EH (cell line): ENCODE results near the gene CALM3.
A peak's percentile ranks its signal among the peaks of the same experiment; 100 is the strongest.
"Not testable (repeated sequence)": the region's sequence is repeated elsewhere in the genome, so short reads cannot be mapped to it uniquely, and the experiment has no call there.

ENCODE experiments used
- DNase-seq: peaks from one replicate; pipeline ENCODE4 v3.0.0-alpha.2; 2015; ENCODE audit warnings: low read depth

Gene CALM3

DNA sequence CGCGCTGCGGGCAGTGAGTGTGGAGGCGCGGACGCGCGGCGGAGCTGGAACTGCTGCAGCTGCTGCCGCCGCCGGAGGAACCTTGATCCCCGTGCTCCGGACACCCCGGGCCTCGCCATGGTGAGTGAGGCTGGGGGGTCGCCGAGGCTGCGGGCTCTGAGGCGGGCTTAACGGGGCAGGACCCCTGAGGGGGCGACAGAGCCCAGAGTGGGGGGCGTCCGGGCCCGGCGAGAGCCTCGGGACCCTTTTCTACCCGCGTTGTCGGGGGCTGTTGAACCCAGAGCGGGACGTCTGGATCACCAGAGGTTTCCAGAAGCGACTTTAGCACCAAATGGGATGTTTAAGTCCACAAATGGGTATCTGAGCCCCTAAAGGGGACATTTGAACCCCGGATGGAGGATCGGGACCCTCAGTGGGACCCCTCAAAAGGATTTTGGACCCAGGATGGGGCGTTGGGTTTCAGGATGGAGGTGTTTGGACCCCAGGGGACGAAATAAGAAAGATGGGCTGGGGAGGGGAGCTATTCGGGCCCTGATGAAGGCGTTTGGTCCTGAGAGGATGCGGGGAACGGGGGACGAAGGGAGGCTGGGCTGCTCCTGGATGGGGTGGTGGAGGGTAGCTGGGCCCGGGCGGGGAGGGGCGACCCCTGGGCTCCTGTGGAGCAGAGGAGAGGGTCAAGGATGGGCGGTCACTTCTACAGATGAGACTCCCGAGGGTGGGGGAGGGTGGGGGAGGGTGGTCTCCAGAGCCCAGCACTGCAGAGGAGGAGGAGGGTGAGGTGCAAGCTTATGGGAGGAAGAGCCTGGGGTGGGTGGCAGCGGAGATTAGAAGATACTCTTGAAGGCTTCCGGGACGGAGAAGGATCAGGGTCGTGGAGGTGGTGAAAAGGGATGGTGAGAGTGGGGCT lies at the start of gene CALM3:
Gene CALM3, plus strand, starts transcription at position 13 of the 907 bp plus-strand sequence. Its CDS starts 105 bp downstream, at position 118.
- no peak for DNase-seq

DNA sequence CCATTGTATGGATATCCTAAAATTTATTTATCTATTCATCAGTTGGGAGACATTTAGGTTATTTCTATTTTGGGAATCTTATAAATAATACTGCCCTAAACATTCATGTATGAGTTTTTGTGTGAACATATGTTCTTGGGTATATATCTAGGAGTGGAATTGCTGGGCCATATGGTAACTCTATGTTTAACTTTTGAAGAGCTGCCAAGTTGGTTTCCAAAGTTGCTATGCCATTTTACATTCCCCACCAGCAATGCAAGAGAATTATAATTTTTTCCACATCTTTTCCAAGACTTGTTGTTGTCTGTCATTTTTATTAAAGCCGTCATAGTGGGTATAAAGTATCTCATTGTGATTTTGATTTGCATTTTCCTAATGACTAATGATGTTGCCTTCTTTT lies 48.2 kb upstream of the CALM3 start:
- DNase-seq: no peak

- no peak for DNase-seq
These were observed 47.0 kb upstream of the CALM3 start for GRCh38 chr19:46554161-46554560.

- DNase-seq: no peak
These were observed 45.4 kb upstream of the CALM3 start for GRCh38 chr19:46555628-46556280.

DNA sequence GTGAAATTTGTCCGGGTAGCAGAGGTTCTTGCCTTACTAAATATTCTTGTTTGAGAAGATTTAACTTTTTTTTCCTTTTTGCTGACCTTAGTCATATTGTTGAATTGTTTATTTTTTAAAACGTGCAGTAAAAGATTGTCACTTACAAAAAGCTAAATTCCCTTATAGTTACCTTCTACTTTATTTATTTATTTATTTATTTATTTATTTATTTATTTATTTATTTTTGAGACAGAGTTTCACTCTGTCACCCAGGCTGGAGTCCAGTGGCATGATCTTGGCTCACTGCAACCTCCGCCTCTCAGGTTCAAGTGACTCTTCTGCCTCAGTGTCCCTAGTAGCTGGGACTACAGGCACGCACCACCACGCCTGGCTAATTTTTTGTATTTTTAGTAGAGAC lies 44.7 kb upstream of the CALM3 start:
- DNase-seq: not testable (repeated sequence)

GRCh38 chr19:46559203-46559602 lies 41.9 kb upstream of the CALM3 start:
- no peak for DNase-seq

DNA sequence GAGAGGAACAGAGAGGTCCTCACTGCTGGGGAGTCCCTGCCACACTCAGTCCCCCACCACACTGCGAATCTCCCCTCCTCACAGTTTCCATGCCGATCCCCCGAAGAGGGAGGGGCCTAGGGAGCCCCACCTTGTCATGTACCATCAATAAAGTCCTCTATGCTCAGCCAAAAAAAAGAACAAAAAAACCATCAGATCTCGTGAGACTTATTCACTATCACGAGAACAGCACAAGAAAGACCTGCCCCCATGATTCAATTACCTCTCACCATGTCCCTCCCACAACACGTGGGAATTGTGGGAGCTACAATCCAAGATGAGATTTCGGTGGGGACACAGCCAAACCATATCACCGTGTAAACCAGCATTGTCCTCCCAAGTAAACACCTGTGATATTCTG lies 41.5 kb upstream of the CALM3 start:
- DNase-seq: not testable (repeated sequence)

- no peak for DNase-seq
These were observed 36.4 kb upstream of the CALM3 start for GRCh38 chr19:46564701-46565100.

GRCh38 chr19:46571495-46571894 lies 29.6 kb upstream of the CALM3 start:
- DNase-seq: peak; percentile 18

GRCh38 chr19:46573679-46574498 lies 27.2 kb upstream of the CALM3 start:
- DNase-seq: no peak

GRCh38 chr19:46574533-46574932 lies 26.6 kb upstream of the CALM3 start:
- DNase-seq: peak; percentile 8

GRCh38 chr19:46578450-46578849 lies 22.7 kb upstream of the CALM3 start:
- no peak for DNase-seq

DNA sequence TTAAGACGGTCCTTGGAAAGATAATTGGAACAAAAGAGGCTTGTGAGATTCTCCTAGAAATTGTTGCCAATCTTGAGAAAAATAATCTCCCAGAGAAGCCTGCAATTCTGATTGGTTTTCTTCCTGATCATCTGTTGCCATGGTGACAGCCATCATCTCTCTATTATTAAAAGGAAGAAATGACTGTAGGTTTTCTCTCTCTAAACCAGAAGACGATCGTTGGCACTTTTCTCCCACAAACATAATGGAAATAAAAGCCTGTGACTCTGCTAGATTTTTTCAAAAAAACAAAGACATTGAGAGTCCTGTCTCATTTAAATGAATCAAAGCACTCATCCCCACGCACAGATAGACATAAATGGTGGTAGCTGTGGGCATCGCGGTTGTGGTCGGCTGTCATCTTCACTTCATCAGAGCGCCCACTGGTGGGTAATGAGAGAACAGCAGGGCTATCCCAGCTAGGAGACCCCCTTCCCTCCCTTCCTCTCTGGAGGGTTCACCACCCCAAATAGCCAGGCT lies 21.7 kb upstream of the CALM3 start:
- DNase-seq: peak; percentile 7

DNA sequence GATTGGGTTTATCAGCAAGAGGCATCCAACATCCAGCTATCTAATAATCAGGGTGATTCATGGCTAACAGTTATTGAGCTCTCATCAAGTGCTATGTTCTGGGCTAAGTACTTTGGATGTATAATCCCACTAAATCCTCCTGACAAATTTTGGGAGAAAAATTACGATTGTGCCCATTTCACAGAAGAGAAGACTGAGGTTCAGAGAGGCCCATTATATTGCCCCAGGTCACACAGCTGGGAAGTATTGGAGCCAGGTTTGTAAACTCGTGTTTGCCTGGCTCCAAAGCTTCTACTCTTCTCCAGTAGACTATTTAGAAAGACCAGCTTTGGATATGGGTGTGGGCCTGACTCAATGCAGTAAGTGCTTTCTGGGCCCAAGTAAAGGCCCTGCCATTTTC lies 20.9 kb upstream of the CALM3 start:
- DNase-seq: no peak

- DNase-seq: no peak
These were observed 15.6 kb upstream of the CALM3 start for GRCh38 chr19:46585539-46585938.

DNA sequence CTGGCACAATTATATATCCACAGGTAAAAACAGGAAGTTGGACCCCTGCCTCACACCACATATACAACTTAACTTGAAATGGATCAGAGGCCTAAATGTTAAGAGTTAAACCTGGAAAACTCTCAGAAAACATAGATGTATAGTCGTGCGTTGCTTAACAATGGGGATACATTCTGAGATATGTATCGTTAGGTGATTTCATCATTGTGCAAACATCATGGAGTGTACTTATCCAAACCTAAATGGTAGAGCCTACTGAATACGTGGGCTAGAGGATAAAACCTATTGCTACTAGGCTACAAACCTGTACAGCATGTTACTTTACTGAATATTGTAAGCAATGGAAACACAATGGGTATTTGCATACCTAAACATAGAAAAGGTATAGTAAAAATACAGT lies 14.8 kb upstream of the CALM3 start:
- no peak for DNase-seq

GRCh38 chr19:46587861-46588260 lies 13.3 kb upstream of the CALM3 start:
- DNase-seq: no peak

DNA sequence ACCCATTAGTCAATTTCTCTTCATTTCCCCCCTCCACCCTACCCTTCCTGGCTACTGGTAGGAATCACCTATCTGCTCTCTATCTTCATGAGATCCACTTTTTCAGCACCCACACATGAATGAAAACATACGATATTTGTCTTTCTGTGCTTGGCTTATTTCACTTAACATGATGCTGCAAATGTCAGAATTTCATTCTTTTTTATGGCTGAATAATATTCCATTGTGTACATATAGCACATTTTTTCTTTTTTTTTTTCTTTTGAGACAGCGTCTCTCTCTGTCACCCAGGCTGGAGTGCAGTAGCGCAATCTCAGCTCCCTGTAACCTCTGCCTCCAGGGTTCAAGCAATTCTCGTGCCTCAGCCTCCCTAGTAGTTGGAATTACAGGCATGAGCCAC lies 9.9 kb upstream of the CALM3 start:
- DNase-seq: no peak

DNA sequence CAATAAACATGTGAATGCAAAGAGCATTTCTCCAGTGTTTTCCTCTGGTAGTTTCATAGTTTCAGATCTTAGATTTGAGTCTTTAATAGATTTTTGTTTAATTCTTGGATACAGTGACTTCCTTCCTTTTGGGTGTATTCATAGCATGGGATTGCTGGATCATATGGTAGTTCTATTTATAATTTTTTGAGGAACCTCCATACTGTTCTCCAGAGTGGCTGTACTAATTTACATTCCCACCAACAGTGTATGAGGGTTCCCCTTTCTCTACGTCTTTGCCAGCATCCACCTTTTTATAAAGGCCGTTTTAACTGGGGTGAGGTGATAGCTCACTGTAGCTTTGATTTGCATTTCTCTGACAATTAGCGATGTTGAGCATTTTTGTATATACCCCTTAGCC lies 9.3 kb upstream of the CALM3 start:
- DNase-seq: no peak

DNA sequence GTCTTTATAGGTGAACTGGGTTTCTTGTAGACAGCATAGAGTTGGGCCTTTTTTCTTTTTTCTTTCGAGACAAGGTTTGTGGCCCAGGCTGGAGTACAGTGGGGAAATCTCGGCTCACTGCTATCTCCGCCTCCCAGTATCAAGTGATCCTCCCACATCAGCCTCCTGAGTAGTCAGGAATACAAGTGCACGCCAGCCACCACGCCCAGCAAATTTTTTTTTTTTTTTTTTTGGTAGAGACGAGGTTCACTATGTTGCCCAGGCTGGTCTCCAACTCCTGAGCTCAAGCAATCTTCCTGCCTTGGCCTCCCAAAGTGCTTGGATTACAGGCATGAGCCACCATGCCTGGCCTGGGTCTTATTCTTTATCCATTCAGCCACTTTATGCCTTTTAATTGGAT lies 5.1 kb upstream of the CALM3 start:
- no peak for DNase-seq

DNA sequence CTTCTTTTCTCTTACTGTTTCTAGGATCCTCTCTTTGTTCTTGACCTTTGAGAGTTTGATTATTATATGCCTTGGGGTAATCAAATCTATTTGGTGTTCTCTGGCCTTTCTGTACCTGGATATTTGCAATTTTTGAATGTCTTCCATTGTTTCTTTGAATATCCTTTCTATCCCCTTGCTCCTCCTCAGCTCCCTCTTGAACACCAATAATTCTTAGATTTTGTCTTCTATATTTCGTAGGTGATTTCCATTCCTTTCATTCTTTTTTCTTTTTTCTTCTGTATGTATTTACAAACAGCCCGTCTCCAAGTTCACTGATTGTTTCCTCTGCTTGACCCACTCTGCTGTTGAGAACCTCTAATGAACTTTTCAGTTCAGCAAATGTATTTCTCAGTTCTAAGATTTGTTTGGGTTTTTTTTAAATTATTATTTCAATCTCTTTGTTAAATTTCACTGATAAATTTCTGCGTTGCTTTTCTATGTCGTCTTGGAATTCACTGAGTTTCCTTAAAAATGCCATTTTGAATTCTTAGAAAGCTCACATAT lies 2.7 kb upstream of the CALM3 start:
- DNase-seq: no peak
